B cell (primary cell): ENCODE results near the gene AHCY. TPM values are rescaled to one million over a fixed set of nuclear protein-coding genes. Genes with fewer than 3 reads are reported as not detected.

Source experiments
- ATAC-seq: fragments of 200-7000 bp; cut with Tn5 transposase; one replicate; pipeline ENCODE4 v1.10.0; 2021; ENCODE audit warnings: low read depth, mild to moderate bottlenecking, moderate number of reproducible peaks, moderate library complexity
- CTCF ChIA-PET: fragments of 350-600 bp; sonication (Branson Sonifier 250); formaldehyde crosslinking; loops from one replicate; lab custom pipeline; 2021; ENCODE audit warnings: antibody characterized with exemption, inconsistent platforms; lab: Charles Lee
- POLR2A ChIA-PET: fragments of 350-600 bp; sonication (Branson Sonifier 250); formaldehyde crosslinking; loops from one replicate; lab custom pipeline; 2021; ENCODE audit warnings: antibody characterized with exemption; lab: Charles Lee
- DNase-seq: peaks from one replicate; pipeline ENCODE4 v3.0.0; 2013
- H2AFZ ChIP-seq: 2 replicates; pipeline ENCODE4 v1.6.1; 2012; ENCODE audit warnings: mild to moderate bottlenecking, low read depth, low read length; ENCODE audit not compliant: insufficient read depth, poor library complexity, severe bottlenecking
- H3K27ac ChIP-seq, 2 donors: 1 replicate in 1 of 2; 2 replicates in 1 of 2; pipeline ENCODE4 v1.5.1; 2012 to 2013; ENCODE audit warnings: low read length in 2 of 2, mild to moderate bottlenecking in 2 of 2, moderate library complexity in 1 of 2
- H3K27me3 ChIP-seq, 4 experiments: fragments of 200-600 bp in 1 of 4; sonication (generic) in 1 of 4; replicated peaks in 1 of 4; 1 replicate in 2 of 4; 2 replicates in 2 of 4; pipeline versions ENCODE4 v1.6.1 to v1.7.0; 2013 to 2016; ENCODE audit warnings: low read length in 3 of 4, mild to moderate bottlenecking in 2 of 4, mixed read lengths in 1 of 4, moderate library complexity in 1 of 4; ENCODE audit not compliant: insufficient read depth in 4 of 4, control insufficient read depth in 3 of 4; ENCODE audit errors: control extremely low read depth in 1 of 4
- H3K36me3 ChIP-seq, 2 experiments: replicated peaks in 1 of 2; 1 replicate in 1 of 2; 2 replicates in 1 of 2; pipeline versions ENCODE4 v1.6.1 to v1.7.1; 2013; ENCODE audit warnings: low read length in 1 of 2; ENCODE audit not compliant: insufficient read depth in 2 of 2, control insufficient read depth in 1 of 2; ENCODE audit errors: control extremely low read depth in 1 of 2, extremely low read depth in 1 of 2
- H3K4me1 ChIP-seq, 2 donors: fragments of 200-600 bp in 1 of 2; sonication (generic) in 1 of 2; 1 replicate in 1 of 2; 2 replicates in 1 of 2; pipeline versions ENCODE4 v1.5.1 to v1.6.1; 2013 to 2017; ENCODE audit warnings: low read length in 2 of 2; ENCODE audit not compliant: control insufficient read depth in 2 of 2, insufficient read depth in 2 of 2
- H3K4me2 ChIP-seq: replicated peaks from 2 replicates; pipeline ENCODE3; 2012; ENCODE audit warnings: mild to moderate bottlenecking, low read depth, low read length; ENCODE audit not compliant: poor library complexity, severe bottlenecking
- H3K4me3 ChIP-seq, 5 experiments: fragments of 200-600 bp in 1 of 5; sonication (generic) in 1 of 5; 1 replicate in 3 of 5; 2 replicates in 2 of 5; pipeline versions ENCODE4 v1.5.1 to v1.7.0; 2011 to 2016; ENCODE audit warnings: low read length in 4 of 5, mild to moderate bottlenecking in 4 of 5, low read depth in 2 of 5, control low read depth in 1 of 5, moderate library complexity in 1 of 5; ENCODE audit not compliant: insufficient read depth in 1 of 5; ENCODE audit errors: control extremely low read depth in 1 of 5, extremely low read depth in 1 of 5
- H3K79me2 ChIP-seq: fragments of 200-600 bp; sonication (generic); one replicate; pipeline ENCODE4 v1.6.0; 2016; ENCODE audit warnings: low read length; ENCODE audit not compliant: control insufficient read depth, insufficient read depth
- H3K9ac ChIP-seq: fragments of 200-600 bp; sonication (generic); 2 replicates; pipeline ENCODE4 v1.6.1; 2017; ENCODE audit warnings: mild to moderate bottlenecking, low read length, moderate library complexity
- H3K9me3 ChIP-seq, 3 donors: one replicate each; pipeline versions ENCODE4 v1.6.1 to v1.7.1; 2013; ENCODE audit warnings: low read length in 2 of 3; ENCODE audit not compliant: control insufficient read depth in 2 of 3, insufficient read depth in 1 of 3; ENCODE audit errors: control extremely low read depth in 1 of 3
- H4K20me1 ChIP-seq: 2 replicates; pipeline ENCODE4 v1.6.0; 2012; ENCODE audit warnings: mild to moderate bottlenecking, low read length; ENCODE audit not compliant: insufficient read depth, control insufficient read depth, poor library complexity, severe bottlenecking
- H3K27ac Mint-ChIP-seq: one replicate; pipeline ENCODE4 v1.8.0; 2021; ENCODE audit warnings: mixed read lengths
- H3K27me3 Mint-ChIP-seq: one replicate; pipeline ENCODE4 v1.8.0; 2021; ENCODE audit warnings: mixed read lengths
- H3K4me1 Mint-ChIP-seq: one replicate; pipeline ENCODE4 v1.8.0; 2021; ENCODE audit warnings: mixed read lengths
- H3K4me3 Mint-ChIP-seq: one replicate; pipeline ENCODE4 v1.8.0; 2021; ENCODE audit warnings: mixed read lengths
- H3K9me3 Mint-ChIP-seq: one replicate; pipeline ENCODE4 v1.8.0; 2022; ENCODE audit warnings: mixed read lengths; ENCODE audit not compliant: insufficient read depth
- EZH2 ChIP-seq: IDR thresholded peaks from 2 replicates; pipeline ENCODE4 v1.6.1; 2012; ENCODE audit warnings: borderline replicate concordance, low read depth, mild to moderate bottlenecking, moderate library complexity, low read length; ENCODE audit not compliant: insufficient read depth, poor library complexity, severe bottlenecking
- WGBS: methylation state at CpG from one replicate; pipeline ENCODE4 v1.1.5; 2013; ENCODE audit warnings: missing lambda C conversion rate; ENCODE audit not compliant: insufficient coverage; 5-methylcytosine and 5-hydroxymethylcytosine counted together
- intact Hi-C: fragments of 100-400 bp; cut with micrococcal nuclease; formaldehyde crosslinking; loops from one replicate; pipeline ENCODE4 v1.10.0; 2022
- polyA plus RNA-seq: library from polyadenylated mRNA; depleted of rRNA; stranded (reverse); fragments of >200 nt; gene quantifications from 2 replicates; pipeline ENCODE4 v1.2.3, GENCODE V29; 2012
- total RNA-seq, 2 donors: library from RNA; stranded (reverse); fragments of 120-200 nt in 1 of 2; gene quantifications; 1 replicate in 1 of 2; 2 replicates in 1 of 2; pipeline versions ENCODE4 v1.2.3 to v1.2.4, GENCODE V29; 2013 to 2022
- TF ChIP-seq, protein P1 (sequence below): fragments of 200-600 bp; IDR thresholded peaks from one replicate; pipeline ENCODE4 v1.8.0; 2022; ENCODE audit warnings: antibody characterized with exemption, mild to moderate bottlenecking

The AHCY gene
- total and polyA plus RNA-seq, 2 donors (not counting 1 experiment from before 2014, with no cell fraction given): 43.6 to 44.0 TPM

DNA sequence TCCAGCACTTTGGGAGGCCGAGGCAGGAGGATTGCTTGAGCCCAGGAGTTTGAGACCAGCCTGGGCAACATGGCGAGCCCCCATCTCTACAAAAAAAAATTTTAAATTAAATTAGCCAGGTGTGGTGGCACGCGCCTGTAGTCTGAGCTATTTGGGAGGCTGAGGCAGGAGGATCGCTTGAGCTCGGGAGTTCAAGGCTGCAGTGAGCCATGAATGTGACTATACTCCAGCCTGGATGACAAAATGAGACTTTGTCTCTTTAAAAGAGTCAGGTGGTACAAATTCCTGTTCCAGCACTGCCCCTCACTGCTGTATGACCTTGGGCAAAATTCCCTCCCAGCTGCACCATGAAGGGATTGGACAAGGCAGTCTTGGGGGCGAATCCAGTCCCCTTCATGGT is 28.5 kb downstream of the AHCY start:
- Mint-ChIP-seq H3K27ac (no peak overlapping the region), H3K4me1 (peaks cover 2% of the 10 kb centered on the region), H3K27me3 (no peaks in the 10 kb centered on the region), H3K9me3 (no peaks in the 10 kb centered on the region), H3K4me3 (no peak overlapping the region)
- no peaks in the 10 kb centered on the region for H3K4me1 ChIP-seq
- no peaks in the 10 kb centered on the region for H3K9me3 ChIP-seq
- H3K4me2 ChIP-seq: no peak overlapping the region
- no peak overlapping the region for H2AFZ ChIP-seq
- no peaks in the 10 kb centered on the region for H3K79me2 ChIP-seq
- H3K4me3 ChIP-seq: no peak overlapping the region
- peaks cover 0 to 4% (median 0%) of the 10 kb centered on the region in 4 experiments for H3K27me3 ChIP-seq
- WGBS: 97% methylated on average over 5 of the region's 7 CpGs
- intact Hi-C loops: no loop called here
- no peaks in the 10 kb centered on the region for H4K20me1 ChIP-seq
- no peak overlapping the region for H3K27ac ChIP-seq
- ChIA-PET POLR2A (no interaction called here), CTCF (interaction anchor here (0.5 kb wide), 1 partner anchor 81 kb away, joined by 3 read pairs; no protein-coding TSS in a partner anchor)
- ATAC-seq (no peak), DNase-seq (no peak)
- no peak overlapping the region for H3K9ac ChIP-seq
- TF ChIP-seq EZH2: no peak
- TF ChIP-seq, protein P1, sequence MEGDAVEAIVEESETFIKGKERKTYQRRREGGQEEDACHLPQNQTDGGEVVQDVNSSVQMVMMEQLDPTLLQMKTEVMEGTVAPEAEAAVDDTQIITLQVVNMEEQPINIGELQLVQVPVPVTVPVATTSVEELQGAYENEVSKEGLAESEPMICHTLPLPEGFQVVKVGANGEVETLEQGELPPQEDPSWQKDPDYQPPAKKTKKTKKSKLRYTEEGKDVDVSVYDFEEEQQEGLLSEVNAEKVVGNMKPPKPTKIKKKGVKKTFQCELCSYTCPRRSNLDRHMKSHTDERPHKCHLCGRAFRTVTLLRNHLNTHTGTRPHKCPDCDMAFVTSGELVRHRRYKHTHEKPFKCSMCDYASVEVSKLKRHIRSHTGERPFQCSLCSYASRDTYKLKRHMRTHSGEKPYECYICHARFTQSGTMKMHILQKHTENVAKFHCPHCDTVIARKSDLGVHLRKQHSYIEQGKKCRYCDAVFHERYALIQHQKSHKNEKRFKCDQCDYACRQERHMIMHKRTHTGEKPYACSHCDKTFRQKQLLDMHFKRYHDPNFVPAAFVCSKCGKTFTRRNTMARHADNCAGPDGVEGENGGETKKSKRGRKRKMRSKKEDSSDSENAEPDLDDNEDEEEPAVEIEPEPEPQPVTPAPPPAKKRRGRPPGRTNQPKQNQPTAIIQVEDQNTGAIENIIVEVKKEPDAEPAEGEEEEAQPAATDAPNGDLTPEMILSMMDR: no peak
- peaks cover 0 to 8% of the 10 kb centered on the region in 2 experiments for H3K36me3 ChIP-seq

- Mint-ChIP-seq H3K4me1 (peaks cover 10% of the 10 kb centered on the region), H3K4me3 (no peak overlapping the region), H3K27ac (no peak overlapping the region), H3K27me3 (peaks cover 3% of the 10 kb centered on the region), H3K9me3 (no peaks in the 10 kb centered on the region)
- ChIA-PET CTCF (no interaction called here), POLR2A (no interaction called here)
- DNase-seq (no peak), ATAC-seq (no peak)
- H3K4me2 ChIP-seq: no peak overlapping the region
- peaks cover 0 to 14% (median 2%) of the 10 kb centered on the region in 4 experiments for H3K27me3 ChIP-seq
- H3K79me2 ChIP-seq: no peaks in the 10 kb centered on the region
- H4K20me1 ChIP-seq: no peaks in the 10 kb centered on the region
- peaks cover 0 to 7% of the 10 kb centered on the region in 2 experiments for H3K36me3 ChIP-seq
- TF ChIP-seq, protein P1: no peak
- TF ChIP-seq EZH2: no peak
- WGBS: 86% methylated on average over 1 of the region's 2 CpGs
- H3K4me3 ChIP-seq: no peak overlapping the region
- H3K27ac ChIP-seq: no peak overlapping the region
- intact Hi-C loops: no loop called here
- H2AFZ ChIP-seq: no peak overlapping the region
- H3K4me1 ChIP-seq: peaks cover 10 to 12% of the 10 kb centered on the region in 2 donors
- no peak overlapping the region for H3K9ac ChIP-seq
- H3K9me3 ChIP-seq: peaks cover 0 to 3% (median 0%) of the 10 kb centered on the region in 3 donors
Measured at GRCh38 chr20:34271956-34272355, 31.2 kb downstream of the AHCY start.
